Astrocyte of the hippocampus (primary cell): ENCODE measurements around the gene RGS6.

Experiments used
- DNase-seq: peaks from one replicate; pipeline ENCODE4 v3.0.0; 2011; ENCODE audit warnings: low read depth, low spot score

RGS6 gene

GRCh38 chr14:72164420-72165228, 232.4 kb downstream of the RGS6 start:
- DNase-seq = no peak

- peak; percentile 57 for DNase-seq
These were observed 233.0 kb downstream of the RGS6 start for GRCh38 chr14:72165229-72165698.

GRCh38 chr14:72169521-72169920, 237.3 kb downstream of the RGS6 start:
- DNase-seq = no peak

GRCh38 chr14:72172049-72172448, 239.8 kb downstream of the RGS6 start:
- DNase-seq = no peak

DNA sequence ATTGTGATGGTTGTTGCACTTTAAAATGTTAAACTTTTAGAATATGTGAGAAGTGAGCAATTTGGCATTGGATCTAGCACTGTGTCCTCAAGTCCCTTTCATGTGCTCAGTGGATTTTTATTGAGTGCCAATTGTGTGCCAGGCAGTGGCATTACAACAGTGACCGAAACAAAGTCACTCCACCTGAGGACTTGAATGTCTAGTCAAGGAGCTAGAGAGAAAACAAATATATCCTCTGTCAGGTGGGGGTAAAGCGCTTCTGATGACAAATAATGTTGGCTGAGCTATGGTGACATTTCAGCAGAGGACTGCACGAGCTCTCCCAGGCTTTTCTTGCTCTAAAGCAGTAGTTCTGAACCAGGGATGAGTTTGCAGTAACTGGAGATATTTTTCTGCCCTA, 240.4 kb downstream of the RGS6 start:
- DNase-seq = no peak

GRCh38 chr14:72173038-72173720, 240.9 kb downstream of the RGS6 start:
- DNase-seq = no peak

GRCh38 chr14:72177251-72177650, 245.0 kb downstream of the RGS6 start:
- DNase-seq = no peak

DNA sequence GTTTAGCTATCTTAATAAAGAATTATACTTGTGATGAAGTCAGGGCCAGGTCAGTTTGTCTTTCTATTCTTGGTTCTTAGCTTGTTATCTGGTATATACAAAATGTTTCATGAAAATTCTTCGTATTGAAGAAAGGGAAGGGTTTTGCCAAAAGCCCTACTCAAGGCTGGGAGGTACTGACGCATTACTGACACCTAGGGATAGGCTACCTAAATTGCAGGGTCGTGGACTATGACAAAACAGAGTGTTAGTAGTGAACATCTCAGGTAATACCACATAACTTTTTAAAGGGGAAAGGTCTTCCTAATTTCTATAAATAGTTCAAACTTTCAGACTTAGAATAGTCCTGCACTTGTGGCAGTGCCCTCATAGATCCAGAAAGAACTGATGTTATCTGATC, 246.3 kb downstream of the RGS6 start:
- DNase-seq = no peak

DNA sequence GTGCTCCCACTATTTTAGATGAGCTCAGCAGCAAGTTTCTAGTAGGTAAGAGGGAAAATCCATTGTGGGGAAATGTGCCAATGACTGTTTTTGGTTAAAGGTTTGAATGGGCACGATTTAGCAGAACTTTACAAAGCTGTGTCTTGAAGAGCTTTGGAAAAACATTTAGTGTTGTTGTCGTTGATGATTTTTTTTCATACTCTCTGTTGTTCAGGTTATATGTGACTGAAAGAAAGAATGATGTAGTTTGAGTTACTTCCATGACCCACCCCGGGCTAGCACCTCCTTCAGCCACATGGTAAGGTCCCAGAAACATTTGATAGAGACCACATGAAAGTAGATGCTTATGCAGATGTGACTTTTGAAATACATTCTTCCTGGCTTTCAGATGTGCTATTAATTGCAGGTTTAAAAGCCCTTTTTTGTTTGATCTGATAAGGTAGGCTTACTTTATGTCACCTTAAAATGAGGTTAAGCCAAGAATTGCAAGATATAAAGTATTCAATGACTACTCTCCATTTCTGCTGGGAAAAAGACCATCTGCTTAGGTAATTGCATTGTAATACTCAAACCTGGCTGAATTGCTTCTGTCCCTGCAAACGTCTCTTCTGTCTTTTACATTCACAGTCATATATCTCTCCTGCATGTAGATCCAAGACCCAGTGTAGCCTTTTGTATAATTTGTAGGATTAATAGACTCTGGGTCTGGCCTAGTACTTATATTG, 250.6 kb downstream of the RGS6 start:
- DNase-seq = no peak

GRCh38 chr14:72183631-72184030, 251.4 kb downstream of the RGS6 start:
- no peak for DNase-seq

DNA sequence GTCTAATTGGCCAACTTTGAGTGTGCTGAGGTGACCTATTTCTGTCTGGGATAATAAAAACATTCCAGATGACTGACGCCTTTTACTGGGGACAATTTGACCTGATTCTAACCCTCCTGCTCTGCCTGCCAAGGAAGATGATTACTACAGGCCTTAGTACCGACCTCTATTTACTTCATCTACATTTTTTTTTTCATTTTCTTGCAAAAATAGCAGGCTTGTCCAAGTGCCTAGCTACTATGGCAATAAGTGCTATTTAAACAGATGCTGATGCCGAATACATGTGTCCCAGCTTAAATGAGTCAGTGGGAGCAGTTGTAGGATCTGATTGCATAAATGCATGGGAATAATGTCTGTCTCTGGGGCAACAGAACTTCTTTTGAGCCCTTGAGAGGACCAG, 254.3 kb downstream of the RGS6 start:
- DNase-seq = peak; percentile 62

DNA sequence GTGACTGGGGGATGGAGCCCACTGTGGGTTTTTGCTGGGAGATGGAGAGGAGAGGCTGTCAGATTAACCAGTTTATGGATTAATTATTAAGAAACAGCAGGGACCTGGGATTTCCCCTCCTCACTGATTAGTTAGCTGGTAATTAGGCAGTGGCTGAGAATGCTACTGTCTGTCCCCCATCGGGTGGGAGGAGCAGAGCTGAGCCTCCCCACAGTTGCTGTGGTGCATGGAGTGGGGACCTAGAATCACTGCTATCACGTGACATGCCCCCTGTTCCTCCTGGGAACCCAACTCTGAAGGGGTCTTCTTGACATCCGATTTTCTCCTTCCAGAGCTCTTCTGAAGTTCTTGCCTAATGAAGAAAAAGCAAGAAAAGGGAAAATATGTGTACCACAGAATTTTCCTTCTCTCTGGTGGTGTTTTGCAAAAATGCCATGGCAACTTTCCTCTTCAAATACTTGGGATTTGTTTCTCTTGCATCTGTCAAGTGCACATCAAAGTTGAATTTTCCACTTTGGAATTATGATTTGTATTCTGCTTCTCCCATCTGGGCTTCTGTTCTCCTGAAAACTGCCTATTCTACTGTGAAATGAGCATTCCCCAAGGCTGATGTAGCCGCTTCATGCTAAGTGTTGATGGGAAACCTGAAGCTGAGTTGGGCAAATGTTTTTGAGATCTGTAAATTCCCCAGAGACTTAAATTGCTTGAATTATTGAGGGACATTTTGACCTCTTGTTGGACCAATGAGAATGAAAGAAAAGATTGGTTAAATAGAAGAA, 264.2 kb downstream of the RGS6 start:
- DNase-seq = no peak

GRCh38 chr14:72201645-72202044, 269.4 kb downstream of the RGS6 start:
- no peak for DNase-seq

DNA sequence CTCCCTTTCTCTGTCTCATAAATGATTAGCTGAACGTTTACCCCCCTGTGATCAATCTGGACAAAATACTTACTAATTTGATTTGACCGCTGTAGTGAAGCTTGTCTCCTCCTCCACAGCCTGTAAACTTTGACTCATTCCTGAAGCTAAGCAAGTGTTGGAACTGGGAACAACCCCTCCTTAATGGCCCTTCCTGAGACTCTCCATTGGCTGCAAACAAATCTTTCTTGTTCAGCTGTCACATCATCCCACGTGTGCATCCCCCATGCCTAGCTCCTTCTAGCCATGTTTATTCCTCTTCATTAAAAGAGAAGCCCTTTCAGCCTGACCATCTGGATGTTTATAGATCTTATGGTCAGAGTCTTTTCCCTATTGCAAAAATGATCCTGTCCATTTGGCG, 281.2 kb downstream of the RGS6 start:
- DNase-seq = no peak

- DNase-seq = no peak
These were observed 282.9 kb downstream of the RGS6 start for GRCh38 chr14:72215080-72215479.

DNA sequence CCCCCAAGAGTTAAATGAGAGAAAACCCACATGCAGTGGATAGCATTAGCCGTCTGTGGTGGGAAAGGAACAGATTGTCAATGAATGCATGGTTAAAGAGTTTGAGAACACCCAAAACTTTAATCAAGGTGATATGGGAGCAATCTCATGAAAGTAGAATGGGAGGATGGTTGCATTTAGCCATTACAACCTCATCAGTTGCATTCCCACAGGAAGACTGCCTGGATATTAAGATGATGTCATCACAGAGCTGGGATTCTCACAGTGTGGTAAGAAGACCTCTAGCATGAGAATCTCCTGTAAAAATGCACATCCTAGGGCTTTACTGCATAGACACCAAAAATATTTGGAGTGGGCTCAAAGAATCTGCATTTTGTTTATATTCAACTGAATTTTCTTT, 284.9 kb downstream of the RGS6 start:
- DNase-seq = peak; percentile 41

DNA sequence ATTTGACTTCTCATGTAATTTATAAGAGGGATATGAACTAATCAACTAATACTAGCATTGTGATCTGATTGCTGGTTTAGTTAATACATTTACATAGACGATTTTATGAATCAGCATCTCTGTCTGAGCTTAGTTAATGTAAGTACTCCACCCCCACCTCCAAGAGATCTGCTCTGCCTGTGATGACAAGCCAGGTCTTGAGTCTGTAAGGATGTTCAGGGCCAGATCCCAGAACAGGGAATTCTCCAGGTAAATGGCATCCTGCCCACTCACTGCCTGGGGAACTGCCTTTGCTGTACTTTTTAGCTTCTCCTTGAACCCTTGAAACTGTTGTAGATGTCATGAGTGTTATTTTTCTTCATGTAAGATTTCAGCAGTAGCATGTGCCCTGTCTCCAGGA, 289.8 kb downstream of the RGS6 start:
- DNase-seq = no peak

GRCh38 chr14:72236629-72237028, 304.4 kb downstream of the RGS6 start:
- DNase-seq = no peak

DNA sequence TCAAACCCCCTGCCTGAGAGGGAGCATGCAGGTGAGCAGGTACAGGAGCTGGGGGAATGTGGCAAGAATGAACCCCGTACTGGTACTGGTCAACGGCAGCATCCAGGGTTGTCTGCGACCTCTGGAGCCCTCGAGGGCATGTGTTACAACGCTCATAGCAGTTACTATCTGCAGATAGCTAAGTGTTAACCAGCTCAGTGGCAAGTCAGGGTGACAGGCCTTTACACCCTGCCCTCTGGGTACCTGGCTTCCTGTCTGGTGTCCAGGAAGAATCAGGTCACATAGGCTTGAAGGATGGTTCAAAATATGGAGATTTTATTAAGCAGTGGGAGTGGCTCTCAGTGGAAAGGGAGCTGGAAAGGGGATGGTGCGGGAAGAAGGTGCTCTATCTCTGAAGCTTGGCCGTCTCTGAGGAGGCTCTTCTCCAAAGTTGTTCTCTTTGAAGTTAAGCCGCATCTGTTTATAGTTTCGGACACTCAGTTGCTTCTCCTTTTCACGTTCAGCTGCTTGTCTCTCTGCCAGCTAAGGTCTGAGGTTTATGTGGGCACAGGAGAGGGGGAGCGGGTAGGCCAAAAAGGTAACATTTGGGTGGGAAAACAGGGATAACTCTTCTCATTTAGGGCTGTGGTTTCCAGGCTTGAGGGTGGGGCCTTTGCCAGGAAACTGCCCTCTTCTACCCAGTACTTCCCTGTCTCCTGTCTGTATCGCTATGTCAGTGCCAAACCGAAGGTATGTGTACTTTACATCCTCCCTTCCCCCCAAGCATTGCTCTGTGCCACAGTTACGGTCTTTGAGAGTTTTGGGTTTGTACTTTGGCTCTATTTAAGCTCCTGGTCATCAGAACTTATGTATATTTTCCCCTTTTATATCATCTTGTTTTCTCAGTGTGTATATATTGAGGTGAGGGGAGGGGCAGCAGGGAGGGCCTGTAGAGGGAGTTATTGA, 305.8 kb downstream of the RGS6 start:
- no peak for DNase-seq
